Kidney epithelial cell (primary cell): Measurements from ENCODE around the gene FGFRL1. TPM values are rescaled to one million over a fixed set of nuclear protein-coding genes. Genes with fewer than 3 reads are reported as not detected.

Experiments used
- DNase-seq: peaks from one replicate; pipeline ENCODE4 v3.0.0-alpha.2; 2010; ENCODE audit warnings: low read depth
- H3K27me3 ChIP-seq: 2 replicates; pipeline ENCODE4 v1.6.0; 2011; ENCODE audit warnings: low read length; ENCODE audit not compliant: control insufficient read depth, insufficient read depth
- H3K36me3 ChIP-seq: 2 replicates; pipeline ENCODE4 v1.5.1; 2011; ENCODE audit warnings: low read length; ENCODE audit not compliant: control insufficient read depth, insufficient read depth
- H3K4me3 ChIP-seq: 2 replicates; pipeline ENCODE4 v1.5.1; 2011; ENCODE audit warnings: low read depth, mild to moderate bottlenecking, control low read depth, low read length
- total RNA-seq: library from RNA; depleted of rRNA; stranded (reverse); fragments of >200 nt; gene quantifications from 2 replicates; pipeline ENCODE4 v1.2.3, GENCODE V29; 2015
- TF ChIP-seq, protein P1 (sequence below): IDR thresholded peaks from 2 replicates; pipeline ENCODE4 v1.5.1; 2011; ENCODE audit warnings: mild to moderate bottlenecking, moderate library complexity, low read length, control low read depth, inconsistent platforms; ENCODE audit not compliant: insufficient read depth, poor library complexity, severe bottlenecking

FGFRL1 gene
- total RNA-seq, 1 donor from 2014 or later: 39.2 TPM

GRCh38 chr4:1013225-1014073 lies 2.0 kb downstream of the FGFRL1 start:
- no peak for DNase-seq
- TF ChIP-seq, protein P1, sequence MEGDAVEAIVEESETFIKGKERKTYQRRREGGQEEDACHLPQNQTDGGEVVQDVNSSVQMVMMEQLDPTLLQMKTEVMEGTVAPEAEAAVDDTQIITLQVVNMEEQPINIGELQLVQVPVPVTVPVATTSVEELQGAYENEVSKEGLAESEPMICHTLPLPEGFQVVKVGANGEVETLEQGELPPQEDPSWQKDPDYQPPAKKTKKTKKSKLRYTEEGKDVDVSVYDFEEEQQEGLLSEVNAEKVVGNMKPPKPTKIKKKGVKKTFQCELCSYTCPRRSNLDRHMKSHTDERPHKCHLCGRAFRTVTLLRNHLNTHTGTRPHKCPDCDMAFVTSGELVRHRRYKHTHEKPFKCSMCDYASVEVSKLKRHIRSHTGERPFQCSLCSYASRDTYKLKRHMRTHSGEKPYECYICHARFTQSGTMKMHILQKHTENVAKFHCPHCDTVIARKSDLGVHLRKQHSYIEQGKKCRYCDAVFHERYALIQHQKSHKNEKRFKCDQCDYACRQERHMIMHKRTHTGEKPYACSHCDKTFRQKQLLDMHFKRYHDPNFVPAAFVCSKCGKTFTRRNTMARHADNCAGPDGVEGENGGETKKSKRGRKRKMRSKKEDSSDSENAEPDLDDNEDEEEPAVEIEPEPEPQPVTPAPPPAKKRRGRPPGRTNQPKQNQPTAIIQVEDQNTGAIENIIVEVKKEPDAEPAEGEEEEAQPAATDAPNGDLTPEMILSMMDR: no peak

DNA sequence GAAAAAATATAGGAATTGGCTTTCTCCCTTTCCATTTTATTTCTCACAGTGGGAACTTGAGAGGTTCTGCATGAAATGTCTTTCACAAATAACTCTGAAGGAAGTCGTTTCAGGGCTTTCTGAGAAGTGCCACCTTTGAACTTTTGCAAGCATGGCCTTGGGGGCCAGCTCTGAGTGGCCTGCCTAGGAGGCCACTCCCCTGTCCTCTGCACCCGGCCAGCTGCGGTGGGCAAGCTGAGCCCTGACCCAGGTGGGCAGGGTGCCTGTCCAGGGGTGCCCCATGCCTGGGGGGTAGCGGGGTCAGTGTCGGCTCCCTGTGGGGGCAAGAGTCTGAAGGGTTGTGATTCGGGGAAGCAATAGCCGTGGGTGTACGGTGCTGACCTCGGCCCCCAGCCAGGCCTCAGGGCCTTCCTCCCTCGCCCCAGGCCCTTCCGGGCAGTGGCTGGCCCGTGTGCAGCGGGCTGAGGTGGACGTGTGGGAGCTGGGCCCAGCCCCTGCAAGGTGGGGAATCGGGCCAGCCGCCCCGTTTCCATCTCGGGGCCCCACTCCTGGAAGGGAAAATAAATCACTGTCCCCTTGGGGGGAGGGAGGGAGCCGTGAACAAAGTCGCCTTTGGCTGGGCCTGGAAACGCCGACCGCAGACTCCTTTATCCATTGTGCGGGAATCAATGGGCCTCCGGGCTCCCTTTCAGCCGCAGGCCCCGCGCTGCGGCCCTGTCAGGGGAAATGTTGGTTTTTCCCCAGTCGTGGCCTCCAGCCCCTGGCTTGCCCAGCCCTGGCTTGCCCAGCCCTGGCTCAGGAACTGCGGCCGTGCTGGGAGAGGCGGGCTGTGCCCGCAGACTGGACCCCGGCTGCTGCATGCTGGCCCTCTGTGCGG lies 3.1 kb downstream of the FGFRL1 start:
- Histone ChIP-seq H3K27me3 (peaks cover 3% of the 10 kb centered on the region), H3K36me3 (no peaks in the 10 kb centered on the region), H3K4me3 (no peak overlapping the region)
- DNase-seq: no peak
- TF ChIP-seq, protein P1: no peak

More at GRCh38 chr4:1013225-1014073, 2.0 kb downstream of the FGFRL1 start:
- Histone ChIP-seq H3K36me3 (no peaks in the 10 kb centered on the region), H3K4me3 (no peak overlapping the region), H3K27me3 (peaks cover 12% of the 10 kb centered on the region)

GRCh38 chr4:1015179-1015578 lies 3.8 kb downstream of the FGFRL1 start:
- TF ChIP-seq, protein P1: peak; percentile 16
- no peak for DNase-seq
- H3K36me3 ChIP-seq: no peaks in the 10 kb centered on the region
- no peaks in the 10 kb centered on the region for H3K27me3 ChIP-seq
- no peak overlapping the region for H3K4me3 ChIP-seq

GRCh38 chr4:1015746-1016145 lies 4.3 kb downstream of the FGFRL1 start:
- no peaks in the 10 kb centered on the region for H3K36me3 ChIP-seq
- H3K27me3 ChIP-seq: no peaks in the 10 kb centered on the region
- TF ChIP-seq, protein P1: no peak
- DNase-seq: no peak
- no peak overlapping the region for H3K4me3 ChIP-seq

DNA sequence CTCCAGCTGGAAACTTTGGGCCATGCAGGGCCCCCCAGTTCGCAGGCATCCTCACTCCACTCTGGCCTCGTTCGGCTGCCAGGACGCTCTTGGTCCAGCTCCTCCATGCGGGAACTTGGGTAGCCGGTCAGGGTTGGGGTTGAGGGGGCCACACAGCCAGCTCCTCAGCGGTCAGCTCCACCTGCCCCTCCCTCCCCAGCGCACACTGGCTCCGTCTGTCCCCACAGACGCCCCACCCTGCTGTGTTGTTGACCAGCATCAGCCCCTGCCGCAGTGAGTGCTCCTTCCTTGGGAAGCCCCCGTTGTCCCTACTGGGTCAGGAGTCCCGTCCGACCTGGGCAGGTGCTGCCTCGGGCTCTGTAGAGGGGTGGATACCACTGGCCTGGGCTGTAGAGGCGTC lies 5.8 kb downstream of the FGFRL1 start:
- Histone ChIP-seq H3K27me3 (no peaks in the 10 kb centered on the region), H3K4me3 (no peak overlapping the region), H3K36me3 (no peaks in the 10 kb centered on the region)
- TF ChIP-seq, protein P1: no peak
- no peak for DNase-seq
